Choroid plexus epithelial cell (primary cell): Measurements from ENCODE around the gene XRCC1.
"Not testable (repeated sequence)": the region's sequence is repeated elsewhere in the genome, so short reads cannot be mapped to it uniquely, and the experiment has no call there.

ENCODE experiments used
- DNase-seq: peaks from one replicate; pipeline ENCODE4 v3.0.0-alpha.2; 2010; ENCODE audit warnings: low read depth
- H3K4me3 ChIP-seq: 2 replicates; pipeline ENCODE4 v1.5.1; 2011; ENCODE audit warnings: low read depth, mild to moderate bottlenecking, control low read depth, low read length, moderate library complexity
- TF ChIP-seq, protein P1 (sequence below): conservative IDR thresholded peaks from 2 replicates; pipeline ENCODE4 v1.5.1; 2011; ENCODE audit warnings: low read depth, mild to moderate bottlenecking, control low read depth, inconsistent platforms, low read length, moderate library complexity

XRCC1 gene

DNA sequence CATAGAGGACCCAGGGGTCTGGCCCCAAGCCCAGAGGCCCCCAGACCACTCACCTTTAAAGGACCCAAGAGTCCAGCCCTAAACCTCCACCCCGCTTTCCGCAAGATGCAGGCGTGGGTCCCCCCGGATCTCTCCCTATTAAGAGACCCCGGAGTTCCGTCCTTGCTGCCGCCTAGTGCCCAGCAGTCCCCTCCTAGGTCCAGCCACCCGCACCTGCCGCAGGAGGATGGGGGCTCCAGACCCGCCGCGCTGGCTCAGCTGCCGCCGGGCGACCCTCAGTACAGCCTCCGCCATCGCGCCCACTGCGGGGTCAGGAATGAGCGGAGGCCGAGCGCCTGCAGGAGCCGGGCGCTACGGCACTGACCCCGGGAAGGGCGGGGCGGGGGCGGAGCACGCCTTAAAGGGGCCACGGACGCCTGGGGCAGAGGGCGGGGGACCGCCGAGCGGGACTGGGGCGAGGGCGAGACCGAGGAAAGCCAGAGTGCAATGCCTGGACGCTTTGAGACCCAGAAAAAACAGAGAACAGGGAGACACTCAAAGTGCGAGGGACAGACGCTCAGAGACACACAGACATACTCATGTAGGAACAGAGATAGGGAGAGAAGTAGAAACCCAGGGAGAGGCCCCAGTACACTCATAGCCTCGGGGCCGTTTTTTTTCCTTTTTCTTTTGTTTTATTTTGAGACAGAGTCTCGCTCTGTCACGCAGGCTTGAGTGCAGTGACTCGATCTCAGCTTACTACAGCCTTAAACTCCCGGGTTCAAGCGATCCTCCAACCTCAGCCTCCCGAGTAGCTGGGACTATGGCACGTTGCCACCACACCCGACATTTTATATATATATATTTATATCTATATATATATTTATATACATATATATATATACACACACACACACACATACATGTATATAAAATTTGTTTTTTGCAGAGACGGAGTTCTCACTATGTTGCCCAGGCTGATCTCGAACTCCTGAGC lies 48.2 kb downstream of the XRCC1 start, which contains the start of gene ETHE1:
ETHE1 (minus strand) TSS at position 318 of the 976 bp plus-strand sequence; CDS start at position 294, 24 bp downstream.
- H3K4me3 ChIP-seq, result peak within 1 kb of the TSS; percentile 94

DNA sequence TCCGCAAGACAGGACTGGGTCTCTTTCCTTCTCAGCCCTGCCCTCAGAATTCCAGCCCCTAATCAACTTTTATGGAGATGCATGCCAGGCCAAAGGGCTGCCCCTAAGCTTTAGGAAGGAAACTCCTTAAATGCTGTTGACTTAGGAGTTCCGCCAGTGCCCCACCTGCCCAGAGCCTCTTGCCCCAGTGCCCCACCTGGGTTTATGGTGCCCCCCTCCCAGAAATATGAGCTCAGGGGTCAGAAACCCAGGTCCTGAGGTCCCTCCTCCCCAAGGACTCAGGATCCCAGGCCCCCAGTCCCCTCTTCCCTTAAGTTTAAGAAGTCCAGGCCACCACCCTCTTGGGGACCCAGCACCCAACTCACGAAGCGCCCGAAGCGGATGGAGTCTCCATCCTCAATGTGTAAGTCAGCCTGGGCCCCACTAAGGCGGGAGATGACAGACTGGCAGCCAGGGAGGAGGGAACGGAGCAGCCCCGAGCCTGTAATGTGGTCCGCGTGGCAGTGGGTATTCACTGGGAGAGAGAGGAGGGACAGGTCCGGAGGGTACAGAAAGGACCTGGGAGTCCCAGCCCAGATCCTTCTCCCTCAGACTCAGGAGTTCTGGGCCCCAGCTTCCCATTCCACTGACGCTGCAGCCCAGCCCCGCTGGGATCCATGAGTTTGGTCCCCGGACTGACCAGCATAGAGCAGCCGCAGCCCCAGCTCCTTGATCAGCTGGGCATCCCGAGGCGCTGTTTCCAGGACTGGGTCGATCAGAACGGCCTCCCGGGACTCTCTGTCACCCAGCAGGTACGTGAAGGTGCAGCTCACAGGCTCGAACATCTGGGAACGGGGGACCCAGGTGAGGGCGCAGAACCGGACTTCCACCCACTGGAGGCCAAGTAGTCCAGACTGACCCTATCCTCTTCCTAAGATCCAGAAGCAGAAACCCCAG lies 49.2 kb downstream of the XRCC1 start:
- H3K4me3 ChIP-seq, result peak overlapping the region; percentile 94
- DNase-seq, result no peak
- TF ChIP-seq, protein P1, sequence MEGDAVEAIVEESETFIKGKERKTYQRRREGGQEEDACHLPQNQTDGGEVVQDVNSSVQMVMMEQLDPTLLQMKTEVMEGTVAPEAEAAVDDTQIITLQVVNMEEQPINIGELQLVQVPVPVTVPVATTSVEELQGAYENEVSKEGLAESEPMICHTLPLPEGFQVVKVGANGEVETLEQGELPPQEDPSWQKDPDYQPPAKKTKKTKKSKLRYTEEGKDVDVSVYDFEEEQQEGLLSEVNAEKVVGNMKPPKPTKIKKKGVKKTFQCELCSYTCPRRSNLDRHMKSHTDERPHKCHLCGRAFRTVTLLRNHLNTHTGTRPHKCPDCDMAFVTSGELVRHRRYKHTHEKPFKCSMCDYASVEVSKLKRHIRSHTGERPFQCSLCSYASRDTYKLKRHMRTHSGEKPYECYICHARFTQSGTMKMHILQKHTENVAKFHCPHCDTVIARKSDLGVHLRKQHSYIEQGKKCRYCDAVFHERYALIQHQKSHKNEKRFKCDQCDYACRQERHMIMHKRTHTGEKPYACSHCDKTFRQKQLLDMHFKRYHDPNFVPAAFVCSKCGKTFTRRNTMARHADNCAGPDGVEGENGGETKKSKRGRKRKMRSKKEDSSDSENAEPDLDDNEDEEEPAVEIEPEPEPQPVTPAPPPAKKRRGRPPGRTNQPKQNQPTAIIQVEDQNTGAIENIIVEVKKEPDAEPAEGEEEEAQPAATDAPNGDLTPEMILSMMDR, result no peak

More for the DNA sequence above, 48.2 kb downstream of the XRCC1 start, which contains the start of gene ETHE1:
- peak; percentile 32 for DNase-seq
- TF ChIP-seq, protein P1, result no peak

DNA sequence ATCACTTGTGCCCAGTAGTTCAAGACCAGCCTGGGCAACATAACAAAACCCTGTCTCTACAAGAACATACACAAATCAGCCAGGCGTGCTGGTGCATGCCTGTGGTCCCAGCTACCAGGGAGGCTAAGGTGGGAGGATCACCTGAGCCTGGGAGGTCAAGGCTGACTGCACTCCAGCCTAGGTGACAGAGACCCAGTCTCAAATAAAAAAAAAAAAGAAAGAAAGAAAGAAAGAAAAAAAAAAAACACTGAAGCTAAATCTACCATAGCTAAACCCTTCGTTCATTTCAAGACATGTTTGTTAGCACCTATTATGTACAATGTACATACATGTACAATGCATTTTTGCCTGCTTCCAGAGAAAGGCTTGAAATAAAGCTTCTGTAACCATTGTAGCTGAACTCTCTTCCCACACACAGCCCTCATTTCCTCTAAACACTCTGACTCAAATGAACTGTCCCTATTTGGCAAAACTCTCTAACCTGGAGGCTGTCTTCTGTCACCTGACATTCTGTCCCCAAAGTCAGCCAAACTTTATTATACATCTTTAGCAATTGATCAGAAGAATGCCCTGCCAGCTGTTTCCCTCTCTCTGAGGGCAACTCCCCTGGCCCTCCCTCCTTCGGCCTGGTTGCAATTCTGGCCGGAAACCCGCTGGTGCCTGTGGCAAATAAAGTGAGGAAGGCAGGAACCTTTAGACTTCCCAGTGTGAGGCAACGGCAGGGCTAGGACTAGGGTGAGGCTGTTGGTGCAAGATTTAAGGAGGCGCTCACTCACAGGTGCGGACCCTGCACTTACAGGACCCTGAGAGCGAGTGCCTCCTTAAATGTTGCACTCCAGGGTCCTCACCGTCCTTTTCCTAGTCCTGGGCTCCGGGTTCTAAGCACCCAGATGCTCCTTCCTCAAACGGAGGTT lies 50.1 kb downstream of the XRCC1 start:
- TF ChIP-seq, protein P1, result no peak
- peak; percentile 37 for DNase-seq
- H3K4me3 ChIP-seq, result peak overlapping the region; percentile 94

DNA sequence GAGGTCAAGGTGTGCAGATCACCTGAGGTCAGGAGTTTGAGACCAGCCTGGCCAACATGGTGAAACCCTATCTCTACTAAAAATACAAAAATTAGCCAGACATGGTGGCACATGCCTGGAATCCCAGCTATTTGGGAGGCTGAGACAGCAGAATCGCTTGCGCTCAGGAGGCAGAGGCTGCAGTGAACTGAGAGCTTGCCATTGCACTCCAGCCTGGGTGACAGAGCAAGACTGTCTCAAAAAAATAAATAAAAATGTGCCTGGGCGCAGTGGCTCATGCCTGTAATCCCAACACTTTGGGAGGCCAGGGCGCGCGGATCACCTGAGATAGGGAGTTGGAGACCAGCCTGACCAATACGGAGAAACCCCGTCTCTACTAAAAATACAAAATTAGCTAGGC lies 51.6 kb downstream of the XRCC1 start:
- DNase-seq, H3K4me3 ChIP-seq: not testable (repeated sequence)

DNA sequence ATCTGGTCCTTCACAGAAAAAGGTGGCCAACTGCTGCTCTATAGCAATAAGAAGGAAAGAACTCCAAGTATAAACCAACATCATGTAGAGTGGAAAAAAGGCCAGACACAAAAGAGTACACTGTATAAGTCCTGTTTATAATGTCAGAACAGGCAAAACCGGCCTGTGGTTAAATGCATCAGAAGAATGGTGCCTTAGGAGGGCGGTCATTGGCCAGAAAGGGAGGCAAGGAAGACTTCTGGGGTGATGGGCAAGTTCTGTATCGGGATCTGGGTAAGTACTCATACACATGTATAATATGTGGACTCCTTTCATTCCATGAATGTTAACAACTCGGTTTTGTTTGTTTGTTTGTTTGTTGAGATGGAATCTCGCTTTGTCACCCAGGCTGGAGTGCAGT lies 52.4 kb downstream of the XRCC1 start:
- DNase-seq, result no peak
- H3K4me3 ChIP-seq, result no peak overlapping the region
- TF ChIP-seq, protein P1, result no peak

DNA sequence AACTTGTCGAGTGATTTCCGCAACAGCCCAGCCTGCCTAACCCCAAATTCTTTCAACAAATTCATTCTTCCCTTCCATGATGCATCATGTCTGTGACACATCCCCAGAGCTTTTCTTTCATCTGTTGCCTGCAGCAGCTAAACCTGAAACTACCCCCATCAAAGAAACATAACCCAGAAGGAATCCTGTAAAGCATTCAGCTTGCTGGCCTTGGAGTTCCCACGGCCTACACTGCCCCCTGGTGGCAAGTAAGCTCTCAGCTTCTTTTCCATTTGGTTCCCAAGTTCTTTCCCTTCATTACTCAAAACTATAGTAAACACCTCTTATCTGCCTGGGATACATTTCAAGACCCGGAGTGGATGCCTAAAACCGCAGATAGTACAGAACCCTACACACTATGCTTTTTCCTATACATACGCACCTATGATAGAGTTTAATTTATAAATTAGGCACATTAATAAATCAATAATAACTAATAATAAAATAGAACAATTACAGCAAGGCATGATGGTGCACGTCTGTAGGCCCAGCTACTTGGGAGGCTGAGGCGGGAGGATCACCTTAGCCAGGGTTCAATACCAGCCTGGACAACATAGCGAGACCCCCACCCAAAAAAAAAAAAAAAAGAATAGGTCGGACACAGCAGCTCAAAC lies 55.8 kb downstream of the XRCC1 start:
- H3K4me3 ChIP-seq, result no peak overlapping the region
- peak; percentile 96 for DNase-seq
- TF ChIP-seq, protein P1, result peak; percentile 94
